Activated B cell treated with CpG ODN at 0.5 μM for 24 hours (primary cell): ENCODE measurements around the gene KCNJ9. TPM values are rescaled to one million over a fixed set of nuclear protein-coding genes. Genes with fewer than 3 reads are reported as not detected.
"Not testable (repeated sequence)": the region's sequence is repeated elsewhere in the genome, so short reads cannot be mapped to it uniquely, and the experiment has no call there.

Source experiments
- ATAC-seq: fragments of 200-7000 bp; cut with Tn5 transposase; one replicate; pipeline ENCODE4 v1.10.0; 2021; ENCODE audit warnings: low read depth, mild to moderate bottlenecking, moderate library complexity
- CTCF ChIA-PET: fragments of 350-600 bp; sonication (Branson Sonifier 250); formaldehyde crosslinking; loops from one replicate; lab custom pipeline; 2021; ENCODE audit warnings: antibody characterized with exemption; lab: Charles Lee
- POLR2A ChIA-PET: fragments of 350-600 bp; sonication (Branson Sonifier 250); formaldehyde crosslinking; loops from one replicate; lab custom pipeline; 2021; ENCODE audit warnings: antibody characterized with exemption; lab: Charles Lee
- DNase-seq: peaks from one replicate; pipeline ENCODE4 v3.0.0; 2022
- H3K27ac Mint-ChIP-seq: one replicate; pipeline ENCODE4 v1.8.0; 2020; ENCODE audit warnings: mixed read lengths
- H3K27me3 Mint-ChIP-seq: one replicate; pipeline ENCODE4 v1.8.0; 2021; ENCODE audit warnings: mixed read lengths
- H3K36me3 Mint-ChIP-seq: one replicate; pipeline ENCODE4 v1.8.0; 2021; ENCODE audit warnings: low read depth, mixed read lengths
- H3K4me1 Mint-ChIP-seq: one replicate; pipeline ENCODE4 v1.8.0; 2021; ENCODE audit warnings: mixed read lengths
- H3K4me3 Mint-ChIP-seq: one replicate; pipeline ENCODE4 v1.8.0; 2020; ENCODE audit warnings: mild to moderate bottlenecking, mixed read lengths
- H3K9me3 Mint-ChIP-seq: one replicate; pipeline ENCODE4 v1.8.0; 2020; ENCODE audit warnings: mixed read lengths
- intact Hi-C: fragments of 100-400 bp; cut with micrococcal nuclease; formaldehyde crosslinking; loops from one replicate; pipeline ENCODE4 v1.15.1; 2024
- total RNA-seq: library from RNA; stranded (reverse); gene quantifications from 2 replicates; pipeline ENCODE4 v1.2.3, GENCODE V29; 2022
- TF ChIP-seq, protein P1 (sequence below): fragments of 200-600 bp; IDR thresholded peaks from one replicate; pipeline ENCODE4 v1.8.0; 2022; ENCODE audit warnings: antibody characterized with exemption, mild to moderate bottlenecking

KCNJ9 gene
- total RNA-seq, 1 donor from 2014 or later = not detected

DNA sequence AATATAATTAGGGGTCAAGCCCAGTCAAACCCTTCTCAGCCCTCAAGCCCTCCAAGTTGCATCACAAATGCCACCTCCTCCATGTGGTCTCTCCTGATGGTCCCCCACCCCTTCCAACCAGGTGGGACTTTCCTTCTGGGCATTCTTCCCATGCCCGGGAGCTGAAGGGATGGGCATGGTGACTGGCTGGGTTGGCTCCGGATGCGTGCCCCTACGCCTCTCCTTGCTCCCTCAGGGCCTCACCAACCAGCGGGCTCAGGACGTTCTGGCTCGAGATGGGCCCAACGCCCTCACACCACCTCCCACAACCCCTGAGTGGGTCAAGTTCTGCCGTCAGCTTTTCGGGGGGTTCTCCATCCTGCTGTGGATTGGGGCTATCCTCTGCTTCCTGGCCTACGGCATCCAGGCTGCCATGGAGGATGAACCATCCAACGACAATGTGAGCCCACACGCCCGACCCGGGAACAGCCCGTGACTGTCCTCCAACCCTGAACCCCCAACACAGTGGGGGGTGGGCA, 41.7 kb downstream of the KCNJ9 start:
- H3K36me3 Mint-ChIP-seq = no peaks in the 10 kb centered on the region
- no peak overlapping the region for H3K27ac Mint-ChIP-seq
- peaks cover 7% of the 10 kb centered on the region for H3K27me3 Mint-ChIP-seq
- DNase-seq (no peak), ATAC-seq (no peak)
- H3K4me3 Mint-ChIP-seq = no peak overlapping the region
- intact Hi-C loops = loop anchor here (5.0 kb wide), 1 partner anchor 44 kb away; no protein-coding TSS in a partner anchor
- ChIA-PET POLR2A (no interaction called here), CTCF (interaction anchor here (1.6 kb wide), 1 partner anchor 37 kb away, joined by 3 read pairs; no protein-coding TSS in a partner anchor)
- no peaks in the 10 kb centered on the region for H3K4me1 Mint-ChIP-seq
- no peaks in the 10 kb centered on the region for H3K9me3 Mint-ChIP-seq
- TF ChIP-seq, protein P1, sequence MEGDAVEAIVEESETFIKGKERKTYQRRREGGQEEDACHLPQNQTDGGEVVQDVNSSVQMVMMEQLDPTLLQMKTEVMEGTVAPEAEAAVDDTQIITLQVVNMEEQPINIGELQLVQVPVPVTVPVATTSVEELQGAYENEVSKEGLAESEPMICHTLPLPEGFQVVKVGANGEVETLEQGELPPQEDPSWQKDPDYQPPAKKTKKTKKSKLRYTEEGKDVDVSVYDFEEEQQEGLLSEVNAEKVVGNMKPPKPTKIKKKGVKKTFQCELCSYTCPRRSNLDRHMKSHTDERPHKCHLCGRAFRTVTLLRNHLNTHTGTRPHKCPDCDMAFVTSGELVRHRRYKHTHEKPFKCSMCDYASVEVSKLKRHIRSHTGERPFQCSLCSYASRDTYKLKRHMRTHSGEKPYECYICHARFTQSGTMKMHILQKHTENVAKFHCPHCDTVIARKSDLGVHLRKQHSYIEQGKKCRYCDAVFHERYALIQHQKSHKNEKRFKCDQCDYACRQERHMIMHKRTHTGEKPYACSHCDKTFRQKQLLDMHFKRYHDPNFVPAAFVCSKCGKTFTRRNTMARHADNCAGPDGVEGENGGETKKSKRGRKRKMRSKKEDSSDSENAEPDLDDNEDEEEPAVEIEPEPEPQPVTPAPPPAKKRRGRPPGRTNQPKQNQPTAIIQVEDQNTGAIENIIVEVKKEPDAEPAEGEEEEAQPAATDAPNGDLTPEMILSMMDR = no peak

- Mint-ChIP-seq H3K9me3 (no peaks in the 10 kb centered on the region), H3K4me1 (no peaks in the 10 kb centered on the region), H3K4me3 (no peak overlapping the region), H3K36me3 (no peaks in the 10 kb centered on the region), H3K27me3 (peaks cover 2% of the 10 kb centered on the region), H3K27ac (no peak overlapping the region)
- ChIA-PET CTCF (interaction anchor here (1.6 kb wide), 1 partner anchor 38 kb away, joined by 3 read pairs; no protein-coding TSS in a partner anchor), POLR2A (no interaction called here)
- DNase-seq (no peak), ATAC-seq (no peak)
- intact Hi-C loops = loop anchor here (5.0 kb wide), 1 partner anchor 44 kb away; no protein-coding TSS in a partner anchor
- TF ChIP-seq, protein P1 = no peak
Observed at GRCh38 chr1:160123726-160124125, 42.4 kb downstream of the KCNJ9 start.

GRCh38 chr1:160124705-160125478, 43.6 kb downstream of the KCNJ9 start:
- TF ChIP-seq, protein P1 = no peak
- POLR2A ChIA-PET = no interaction called here
- Mint-ChIP-seq H3K27me3 (peaks cover 5% of the 10 kb centered on the region), H3K9me3 (no peaks in the 10 kb centered on the region), H3K27ac (no peak overlapping the region), H3K4me3 (no peak overlapping the region), H3K4me1 (no peaks in the 10 kb centered on the region), H3K36me3 (no peaks in the 10 kb centered on the region)
- DNase-seq = no peak
- ATAC-seq = no peak
- CTCF ChIA-PET = no interaction called here
- intact Hi-C loops = loop anchor here (5.0 kb wide), 1 partner anchor 42 kb away; no protein-coding TSS in a partner anchor

DNA sequence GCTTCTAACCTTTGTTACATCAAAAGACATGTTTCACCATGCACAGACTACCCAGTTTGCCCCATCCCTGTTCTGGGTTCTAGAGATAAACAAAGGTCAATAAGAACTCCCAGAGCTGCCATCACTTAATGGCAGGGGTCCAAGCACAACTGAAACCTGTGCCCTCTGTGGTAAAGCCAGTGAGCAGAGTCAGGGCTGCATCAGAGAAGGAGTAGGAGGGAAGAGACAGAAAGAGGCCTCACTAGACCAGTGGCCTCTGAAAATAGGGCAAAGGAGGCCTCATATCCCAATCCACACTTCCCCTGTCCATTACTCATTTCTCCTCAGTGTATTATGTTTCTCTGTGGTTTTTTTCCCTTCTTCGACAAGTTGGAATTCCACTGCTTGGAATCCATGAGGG, 44.4 kb downstream of the KCNJ9 start:
- ATAC-seq (no peak), DNase-seq (no peak)
- no peaks in the 10 kb centered on the region for H3K36me3 Mint-ChIP-seq
- no peak overlapping the region for H3K27ac Mint-ChIP-seq
- H3K4me1 Mint-ChIP-seq = no peaks in the 10 kb centered on the region
- TF ChIP-seq, protein P1 = no peak
- H3K9me3 Mint-ChIP-seq = no peaks in the 10 kb centered on the region
- CTCF ChIA-PET = no interaction called here
- POLR2A ChIA-PET = no interaction called here
- H3K27me3 Mint-ChIP-seq = peaks cover 9% of the 10 kb centered on the region
- no peak overlapping the region for H3K4me3 Mint-ChIP-seq
- intact Hi-C loops = no loop called here

- H3K36me3 Mint-ChIP-seq, H3K27ac Mint-ChIP-seq, CTCF ChIA-PET, H3K4me1 Mint-ChIP-seq, DNase-seq, H3K27me3 Mint-ChIP-seq, H3K4me3 Mint-ChIP-seq, H3K9me3 Mint-ChIP-seq, intact Hi-C loops, POLR2A ChIA-PET, ATAC-seq: not testable (repeated sequence)
Observed at GRCh38 chr1:160126342-160126741, 45.0 kb downstream of the KCNJ9 start.
